22Rv1 (cell line): ENCODE results near the gene RGS1.

Source experiments
- CTCF ChIP-seq: fragments of 450-650 bp; IDR thresholded peaks from 2 replicates; pipeline ENCODE4 v1.5.1; 2017; ENCODE audit warnings: mild to moderate bottlenecking
- ZFX ChIP-seq: fragments of 450-650 bp; IDR thresholded peaks from 2 replicates; pipeline ENCODE4 v1.6.1; 2017; ENCODE audit warnings: antibody characterized with exemption, borderline replicate concordance

DNA sequence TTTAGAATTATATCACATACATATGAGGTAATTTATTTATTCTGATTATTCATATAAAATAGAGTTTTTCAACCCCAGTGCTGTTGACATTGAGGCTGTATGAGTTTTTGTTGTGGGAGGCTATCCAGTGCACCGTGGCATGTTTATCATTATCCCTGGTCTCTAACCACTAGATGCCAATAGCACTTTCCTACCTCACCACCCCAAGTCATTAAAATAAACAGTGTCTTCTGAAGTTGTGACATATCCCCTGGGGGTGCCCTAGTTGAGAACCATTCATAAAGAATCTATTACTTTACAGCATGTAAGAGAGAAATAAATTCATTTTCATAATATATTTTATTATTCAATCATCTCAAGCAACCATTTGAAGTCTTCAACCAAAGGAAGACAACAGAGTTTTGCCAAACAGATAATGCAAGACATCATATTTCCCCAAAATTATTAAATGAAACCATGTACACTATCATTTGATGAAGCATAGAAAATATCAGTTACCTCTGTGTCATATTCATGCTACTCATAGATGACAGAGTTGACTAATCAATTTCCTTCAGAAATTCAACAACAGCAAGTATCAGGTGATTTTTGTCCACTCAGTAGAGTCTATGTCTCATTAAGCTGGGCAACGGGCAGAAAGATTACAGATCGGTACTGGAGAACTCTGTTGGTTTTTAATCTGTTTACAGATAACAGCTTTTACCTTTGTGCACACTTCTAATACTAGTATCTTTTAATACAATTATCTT lies 39.5 kb upstream of the RGS1 start:
- TF ChIP-seq CTCF (no peak), ZFX (no peak)
